ENCODE results near the gene TPX2. TPM values are rescaled to one million over a fixed set of nuclear protein-coding genes. Genes with fewer than 3 reads are reported as not detected.

The TPX2 gene
- total RNA-seq, 1 donor from 2014 or later = 22.6 TPM

DNA sequence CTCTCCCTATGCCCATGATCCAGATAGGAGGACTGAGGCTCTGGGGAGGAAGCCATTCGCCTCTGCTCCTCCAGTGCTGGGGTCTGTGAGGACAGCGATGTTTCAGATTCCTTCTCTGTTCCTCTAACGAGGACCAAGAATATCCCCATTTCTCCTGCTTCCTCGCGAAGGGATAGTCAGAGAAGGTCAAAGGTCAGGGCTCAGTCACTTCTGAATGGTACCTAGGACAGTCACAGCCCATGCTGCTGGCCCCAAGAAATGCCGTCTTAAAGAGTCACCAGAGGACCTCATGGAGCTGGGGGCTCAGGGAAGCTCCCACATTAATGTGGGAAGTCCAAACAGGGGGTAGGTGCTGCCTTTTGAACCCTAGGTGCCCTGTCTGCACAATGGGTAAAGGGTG, 104.2 kb downstream of the TPX2 start:
- H3K9me3 Mint-ChIP-seq (ENCODE audit: unreplicated experiment) = no peaks in the 10 kb centered on the region
- TF ChIP-seq, protein P1, sequence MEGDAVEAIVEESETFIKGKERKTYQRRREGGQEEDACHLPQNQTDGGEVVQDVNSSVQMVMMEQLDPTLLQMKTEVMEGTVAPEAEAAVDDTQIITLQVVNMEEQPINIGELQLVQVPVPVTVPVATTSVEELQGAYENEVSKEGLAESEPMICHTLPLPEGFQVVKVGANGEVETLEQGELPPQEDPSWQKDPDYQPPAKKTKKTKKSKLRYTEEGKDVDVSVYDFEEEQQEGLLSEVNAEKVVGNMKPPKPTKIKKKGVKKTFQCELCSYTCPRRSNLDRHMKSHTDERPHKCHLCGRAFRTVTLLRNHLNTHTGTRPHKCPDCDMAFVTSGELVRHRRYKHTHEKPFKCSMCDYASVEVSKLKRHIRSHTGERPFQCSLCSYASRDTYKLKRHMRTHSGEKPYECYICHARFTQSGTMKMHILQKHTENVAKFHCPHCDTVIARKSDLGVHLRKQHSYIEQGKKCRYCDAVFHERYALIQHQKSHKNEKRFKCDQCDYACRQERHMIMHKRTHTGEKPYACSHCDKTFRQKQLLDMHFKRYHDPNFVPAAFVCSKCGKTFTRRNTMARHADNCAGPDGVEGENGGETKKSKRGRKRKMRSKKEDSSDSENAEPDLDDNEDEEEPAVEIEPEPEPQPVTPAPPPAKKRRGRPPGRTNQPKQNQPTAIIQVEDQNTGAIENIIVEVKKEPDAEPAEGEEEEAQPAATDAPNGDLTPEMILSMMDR (IDR thresholded peaks at IDR 0.05) = no peak

DNA sequence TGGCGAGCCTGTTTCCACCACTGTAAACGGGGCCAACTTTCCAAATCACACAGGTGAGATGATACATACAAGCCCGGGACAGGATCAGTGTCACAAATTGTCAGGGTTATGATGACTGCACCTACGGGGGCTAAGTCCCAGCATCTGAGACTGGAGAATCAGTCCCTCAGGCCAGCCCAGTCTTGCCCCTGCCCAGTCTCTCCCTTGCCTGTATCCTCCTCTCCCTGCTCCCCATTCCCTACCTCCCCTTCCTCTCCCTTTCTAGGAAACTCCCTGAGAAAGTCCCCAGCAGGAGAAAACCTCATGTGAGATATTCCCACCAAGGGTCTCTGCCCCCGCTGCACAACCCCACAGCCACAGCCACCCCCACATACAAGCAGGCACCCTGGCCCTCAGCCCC, 104.8 kb downstream of the TPX2 start:
- H3K36me3 Mint-ChIP-seq (ENCODE audit: unreplicated experiment) = no peaks in the 10 kb centered on the region
- TF ChIP-seq, protein P1 (IDR thresholded peaks at IDR 0.05) = no peak
- no peaks in the 10 kb centered on the region for H3K9me3 Mint-ChIP-seq (ENCODE audit: unreplicated experiment)
- H3K27me3 Mint-ChIP-seq (ENCODE audit: unreplicated experiment) = no peaks in the 10 kb centered on the region
- H3K4me3 Mint-ChIP-seq (ENCODE audit: unreplicated experiment) = peak overlapping the region; percentile 67
- no peak for DNase-seq (ENCODE audit: extremely low spot score, unreplicated experiment)
- H3K27ac Mint-ChIP-seq (ENCODE audit: unreplicated experiment) = peak overlapping the region; percentile 94
- peaks cover 46% of the 10 kb centered on the region for H3K4me1 Mint-ChIP-seq (ENCODE audit: unreplicated experiment)

More for the DNA sequence above, 104.2 kb downstream of the TPX2 start:
- no peaks in the 10 kb centered on the region for H3K36me3 Mint-ChIP-seq (ENCODE audit: unreplicated experiment)
- peak overlapping the region; percentile 67 for H3K4me3 Mint-ChIP-seq (ENCODE audit: unreplicated experiment)
- H3K4me1 Mint-ChIP-seq (ENCODE audit: unreplicated experiment) = peaks cover 46% of the 10 kb centered on the region
- peak overlapping the region; percentile 94 for H3K27ac Mint-ChIP-seq (ENCODE audit: unreplicated experiment)
- DNase-seq (ENCODE audit: extremely low spot score, unreplicated experiment) = no peak
- H3K27me3 Mint-ChIP-seq (ENCODE audit: unreplicated experiment) = no peaks in the 10 kb centered on the region

DNA sequence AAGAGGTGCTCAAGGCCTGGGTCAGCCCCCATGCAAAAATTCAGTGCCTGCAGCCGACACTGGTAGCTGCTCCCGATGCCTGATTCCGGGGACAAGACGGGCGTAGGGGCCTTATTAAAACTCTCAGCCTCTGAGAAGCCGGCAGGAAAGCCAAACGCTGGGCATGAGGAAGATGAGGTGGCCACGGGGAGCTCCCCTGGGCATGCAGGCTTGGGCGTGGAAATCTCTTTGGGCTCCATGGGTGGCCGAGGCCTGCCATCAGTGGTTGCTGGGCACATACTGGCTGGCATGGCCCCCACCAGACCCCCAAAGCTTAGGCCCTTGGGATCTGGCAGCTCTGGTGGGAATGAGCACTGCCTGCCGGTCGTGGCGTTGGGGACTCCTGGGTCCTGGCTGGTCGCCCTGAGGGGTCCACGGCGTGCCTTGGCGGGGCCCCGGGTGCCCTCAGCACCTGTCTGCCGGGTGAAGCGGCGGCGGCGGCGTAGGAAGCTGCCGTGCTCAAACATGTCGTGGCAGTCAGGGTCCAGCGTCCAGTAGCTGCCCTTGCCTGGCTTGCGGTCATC, 105.7 kb downstream of the TPX2 start:
- no peaks in the 10 kb centered on the region for H3K36me3 Mint-ChIP-seq (ENCODE audit: unreplicated experiment)
- TF ChIP-seq, protein P1 (IDR thresholded peaks at IDR 0.05) = no peak
- H3K9me3 Mint-ChIP-seq (ENCODE audit: unreplicated experiment) = no peaks in the 10 kb centered on the region
- DNase-seq (ENCODE audit: extremely low spot score, unreplicated experiment) = no peak
- H3K4me1 Mint-ChIP-seq (ENCODE audit: unreplicated experiment) = peaks cover 46% of the 10 kb centered on the region
- no peaks in the 10 kb centered on the region for H3K27me3 Mint-ChIP-seq (ENCODE audit: unreplicated experiment)
- H3K4me3 Mint-ChIP-seq (ENCODE audit: unreplicated experiment) = peak overlapping the region; percentile 67
- peak overlapping the region; percentile 94 for H3K27ac Mint-ChIP-seq (ENCODE audit: unreplicated experiment)

DNA sequence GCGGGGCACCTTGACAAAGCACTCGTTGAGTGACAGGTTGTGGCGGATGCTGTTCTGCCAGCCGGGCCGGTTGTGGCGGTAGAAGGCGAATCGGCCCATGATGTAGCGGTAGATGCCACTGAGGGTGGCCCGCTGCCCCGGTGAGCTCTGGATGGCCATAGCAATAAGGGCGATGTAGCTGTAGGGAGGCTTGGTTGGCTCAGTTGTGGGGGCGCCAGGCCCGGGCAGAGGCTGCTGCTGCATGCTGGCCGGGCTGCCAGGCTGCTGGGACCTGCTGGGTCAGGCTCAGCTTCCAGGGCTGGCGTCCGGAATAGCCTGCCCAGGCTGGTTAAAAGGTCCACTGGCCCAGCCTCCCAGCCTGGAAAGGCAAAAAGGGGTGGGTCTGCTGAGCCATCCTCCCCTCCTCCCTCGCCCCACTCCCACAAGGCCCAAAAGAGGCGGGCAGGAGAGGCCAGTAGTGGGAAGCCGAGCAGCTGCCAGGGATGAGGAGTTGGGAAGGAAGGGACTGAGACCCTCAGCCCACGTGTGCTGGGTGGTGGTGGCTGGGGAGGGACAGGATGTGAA, 106.3 kb downstream of the TPX2 start, which contains the start of gene FOXS1:
TSS of gene FOXS1 (minus strand) at position 305 of the 564 bp plus-strand sequence. CDS start at position 243, 62 bp downstream.
- Mint-ChIP-seq H3K4me3 (ENCODE audit: unreplicated experiment) (peak within 1 kb of the TSS; percentile 67), H3K4me1 (ENCODE audit: unreplicated experiment) (peaks cover 46% of the 10 kb centered on the region), H3K27ac (ENCODE audit: unreplicated experiment) (peak within 1 kb of the TSS; percentile 94), H3K36me3 (ENCODE audit: unreplicated experiment) (no peaks in the 10 kb centered on the region), H3K9me3 (ENCODE audit: unreplicated experiment) (no peaks in the 10 kb centered on the region), H3K27me3 (ENCODE audit: unreplicated experiment) (no peaks in the 10 kb centered on the region)
- TF ChIP-seq, protein P1 (IDR thresholded peaks at IDR 0.05) = no peak
- no peak for DNase-seq (ENCODE audit: extremely low spot score, unreplicated experiment)

DNA sequence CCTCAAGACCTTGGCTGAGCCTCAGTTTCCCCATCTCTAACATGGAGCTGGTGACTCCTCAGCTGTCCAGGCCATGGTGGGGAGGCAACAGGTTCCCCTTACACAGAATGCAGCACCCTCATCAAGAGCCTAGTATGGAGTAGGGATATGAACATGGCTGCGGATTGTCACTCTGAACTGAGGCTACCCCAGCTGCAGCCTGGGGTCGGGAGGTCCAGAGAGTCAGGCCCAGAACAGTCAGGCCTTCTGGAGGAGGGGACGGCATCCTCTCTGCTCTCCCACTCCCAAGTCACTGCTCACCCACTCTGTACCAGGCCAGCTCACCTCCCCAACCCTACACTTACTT, 107.7 kb downstream of the TPX2 start:
- H3K27ac Mint-ChIP-seq (ENCODE audit: unreplicated experiment) = peak overlapping the region; percentile 16
- TF ChIP-seq, protein P1 (IDR thresholded peaks at IDR 0.05) = no peak
- peaks cover 4% of the 10 kb centered on the region for H3K27me3 Mint-ChIP-seq (ENCODE audit: unreplicated experiment)
- H3K4me1 Mint-ChIP-seq (ENCODE audit: unreplicated experiment) = peaks cover 32% of the 10 kb centered on the region
- H3K4me3 Mint-ChIP-seq (ENCODE audit: unreplicated experiment) = no peak overlapping the region
- no peaks in the 10 kb centered on the region for H3K36me3 Mint-ChIP-seq (ENCODE audit: unreplicated experiment)
- H3K9me3 Mint-ChIP-seq (ENCODE audit: unreplicated experiment) = no peaks in the 10 kb centered on the region
- DNase-seq (ENCODE audit: extremely low spot score, unreplicated experiment) = no peak

Measured in osteocyte (in vitro differentiated cells).